K562 (cell line): Measurements from ENCODE around the gene AIG1. TPM values are rescaled to one million over a fixed set of nuclear protein-coding genes. Genes with fewer than 3 reads are reported as not detected.

ENCODE experiments used
- ATAC-seq: fragments of 200-7000 bp; cut with Tn5 transposase; 3 replicates; pipeline ENCODE4 v1.9.1; 2020; ENCODE audit warnings: moderate library complexity
- BruUV-seq: library from RNA; stranded (reverse); fragments of 400-500 nt; replicated peaks from 2 replicates; lab custom pipeline; 2021; lab: Mats Ljungman, UMichigan
- CTCF ChIA-PET: fragments of 300-600 bp; formaldehyde crosslinking; extraction: SDS; loops from one replicate; lab custom pipeline; 2021; ENCODE audit warnings: low intra/inter-chr PET ratio; lab: Yijun Ruan, JAX
- POLR2A ChIA-PET: fragments of 300-600, 350-650 bp; sonication (Branson Sonifier 250); formaldehyde crosslinking; extraction: SDS; loops from one replicate; lab custom pipeline; 2021; ENCODE audit warnings: antibody characterized with exemption, inconsistent platforms; lab: Yijun Ruan, JAX
- DNase-seq, 4 experiments: peaks; one replicate each; pipeline versions ENCODE4 v3.0.0 to v3.0.0-alpha.2; 2011 to 2018; ENCODE audit warnings: low spot score in 3 of 4, mixed read lengths in 3 of 4; ENCODE audit errors: extremely low read depth in 1 of 4
- FAIRE-seq: peaks from 2 replicates; lab custom pipeline; 2011; peaks lifted over from hg19 to GRCh38; lab: Jason Lieb, UNC
- H2AFZ ChIP-seq: 2 replicates; pipeline ENCODE4 v1.6.0; 2011; ENCODE audit warnings: low read depth, low read length, control low read depth, inconsistent platforms
- H3K27ac ChIP-seq: fragments of 200-600 bp; 3 replicates; pipeline ENCODE4 v1.8.0; 2011; ENCODE audit warnings: low read depth, mild to moderate bottlenecking, control low read depth, inconsistent platforms, low read length, moderate library complexity, mixed read lengths; ENCODE audit errors: extremely low read depth
- H3K27me3 ChIP-seq, 2 experiments: fragments of 300-600 bp in 1 of 2; 2 replicates in 1 of 2; 3 replicates in 1 of 2; pipeline versions ENCODE4 v1.6.0 to v1.8.0; 2011; ENCODE audit warnings: inconsistent platforms in 2 of 2, low read length in 2 of 2, mild to moderate bottlenecking in 1 of 2, mixed read lengths in 1 of 2, moderate library complexity in 1 of 2; ENCODE audit not compliant: control insufficient read depth in 2 of 2, insufficient read depth in 2 of 2
- H3K36me3 ChIP-seq: fragments of 300-600 bp; 3 replicates; pipeline ENCODE4 v1.8.0; 2011; ENCODE audit warnings: mild to moderate bottlenecking, low read length, inconsistent platforms; ENCODE audit not compliant: control insufficient read depth, insufficient read depth
- H3K4me1 ChIP-seq, 2 experiments: fragments of 200-600 bp in 1 of 2; replicated peaks in 1 of 2; 2 replicates in 1 of 2; 3 replicates in 1 of 2; pipeline versions ENCODE4 v1.5.1 to v1.8.0; 2011; ENCODE audit warnings: inconsistent platforms in 2 of 2, low read length in 2 of 2, mild to moderate bottlenecking in 1 of 2, mixed read lengths in 1 of 2, moderate library complexity in 1 of 2; ENCODE audit not compliant: control insufficient read depth in 2 of 2, insufficient read depth in 2 of 2
- H3K4me2 ChIP-seq: 2 replicates; pipeline ENCODE4 v1.6.1; 2011; ENCODE audit warnings: low read length, control low read depth, inconsistent platforms, mixed read lengths; ENCODE audit not compliant: insufficient read depth
- H3K4me3 ChIP-seq: fragments of 200-600 bp; sonication (generic), shearing (Covaris generic); 2 replicates; pipeline ENCODE4 v1.5.1; 2016; ENCODE audit warnings: control low read depth, inconsistent platforms
- H3K79me2 ChIP-seq: fragments of 200-600 bp; 3 replicates; pipeline ENCODE4 v1.8.0; 2011; ENCODE audit warnings: low read length, inconsistent platforms; ENCODE audit not compliant: control insufficient read depth, insufficient read depth
- H3K9ac ChIP-seq, 2 experiments: 2 replicates each; pipeline versions ENCODE4 v1.6.0 to v1.6.1; 2011; ENCODE audit warnings: low read depth in 2 of 2, low read length in 2 of 2, control low read depth in 1 of 2, inconsistent platforms in 1 of 2, mild to moderate bottlenecking in 1 of 2, mixed read lengths in 1 of 2; ENCODE audit not compliant: insufficient read depth in 1 of 2
- H3K9me1 ChIP-seq: one replicate; pipeline ENCODE4 v1.6.0; 2011; ENCODE audit warnings: inconsistent platforms, mild to moderate bottlenecking, low read length, moderate library complexity; ENCODE audit not compliant: control insufficient read depth, insufficient read depth
- H3K9me3 ChIP-seq: replicated peaks from 2 replicates; pipeline ENCODE4 v1.5.1; 2011; ENCODE audit warnings: low read depth, low read length, inconsistent platforms; ENCODE audit not compliant: control insufficient read depth, insufficient read depth
- H4K20me1 ChIP-seq: replicated peaks from 2 replicates; pipeline ENCODE4 v1.6.1; 2011; ENCODE audit warnings: low read length, inconsistent platforms, mixed read lengths; ENCODE audit not compliant: control insufficient read depth, insufficient read depth
- GABPA ChIP-seq: fragments of 200-800 bp; sonication (Bioruptor generic); conservative IDR thresholded peaks from 2 replicates; pipeline ENCODE4 v1.6.1; 2016; ENCODE audit warnings: low read depth, missing genetic modification characterization, missing compliant biosample characterization
- NCOA4 ChIP-seq: fragments of 450-650 bp; IDR thresholded peaks from 2 replicates; pipeline ENCODE4 v1.6.1; 2018; ENCODE audit warnings: mild to moderate bottlenecking; ENCODE audit not compliant: partially characterized antibody
- NR1H2 ChIP-seq: sonication (generic); formaldehyde crosslinking; IDR thresholded peaks from 2 replicates; pipeline ENCODE4 v1.4.0; 2020; ENCODE audit warnings: mild to moderate bottlenecking, missing genetic modification reagents
- RFX1 ChIP-seq: fragments of 450-650 bp; IDR thresholded peaks from 2 replicates; pipeline ENCODE4 v1.6.1; 2016; ENCODE audit warnings: mild to moderate bottlenecking, moderate library complexity
- SAFB ChIP-seq: fragments of 200-400 bp; formaldehyde crosslinking; IDR thresholded peaks from 2 replicates; pipeline ENCODE4 v1.6.1; 2017; ENCODE audit warnings: low read depth, low read length, borderline replicate concordance
- SMARCB1 ChIP-seq: IDR thresholded peaks from 2 replicates; pipeline ENCODE4 v1.6.1; 2011; ENCODE audit warnings: improper control_type of control experiment, low read depth; ENCODE audit not compliant: insufficient read length
- ZKSCAN3 ChIP-seq: fragments of 250-450 bp; sonication (Bioruptor Pico); IDR thresholded peaks from 2 replicates; pipeline ENCODE4 v1.4.0; 2020
- ZNF449 ChIP-seq: fragments of 250-450 bp; sonication (Bioruptor Pico); IDR thresholded peaks from 2 replicates; pipeline ENCODE4 v1.8.0; 2022; ENCODE audit warnings: moderate library complexity, mild to moderate bottlenecking, inconsistent platforms
- ZNF592 ChIP-seq: fragments of 450-650 bp; IDR thresholded peaks from 2 replicates; pipeline ENCODE4 v1.6.1; 2017; ENCODE audit warnings: antibody characterized with exemption, mild to moderate bottlenecking
- ZNF778 ChIP-seq: fragments of 450-650 bp; formaldehyde crosslinking; IDR thresholded peaks from 2 replicates; pipeline ENCODE4 v1.4.0; 2020; ENCODE audit warnings: mild to moderate bottlenecking, moderate library complexity
- WGBS: fragments of 100-300 bp; shearing (Covaris generic); methylation state at CpG from one replicate; pipeline ENCODE4 v1.1.6; 2016; ENCODE audit warnings: low coverage, mixed read lengths; ENCODE audit not compliant: insufficient coverage; ENCODE audit errors: missing lambda C conversion rate; 5-methylcytosine and 5-hydroxymethylcytosine counted together
- in situ Hi-C: fragments of 300-500 bp; cut with MboI; formaldehyde crosslinking; loops from 4 replicates; pipeline ENCODE4 v1.15.0; 2018; ENCODE audit warnings: inconsistent platforms, mixed read lengths
- intact Hi-C: fragments of 100-400 bp; cut with micrococcal nuclease; formaldehyde crosslinking; loops from 2 replicates; pipeline ENCODE4 v1.14.2; 2022
- polyA plus RNA-seq, 8 experiments: library from polyadenylated mRNA; depleted of rRNA in 4 of 8; stranded (reverse) in 5 of 8; unstranded in 3 of 8; fragments of >200 nt; fragmentation: Nextera tagmentation in 2 of 8; fragmentation: Illumina TruSeq in 1 of 8; extraction: Ambion mirVana in 2 of 8; extraction: Trizol in 1 of 8; gene quantifications; 2 replicates each; pipeline versions ENCODE4 v1.2.1 to v1.2.3, GENCODE V29; 2011 to 2014; ENCODE audit warnings: inconsistent platforms in 1 of 8, missing spikeins in 1 of 8
- total RNA-seq, 7 experiments: library from RNA; depleted of rRNA in 6 of 7; stranded (reverse); fragments of >200 nt in 6 of 7; fragmentation: Illumina TruSeq in 2 of 7; extraction: Trizol in 2 of 7; gene quantifications; 2 replicates each; pipeline versions ENCODE4 v1.2.1 to v1.2.3, GENCODE V29; 2011 to 2021; ENCODE audit warnings: low replicate concordance in 1 of 7

The AIG1 gene
- total and polyA plus RNA-seq, 9 of the 15 experiments (the other 6 are each of a cell fraction or from before 2014, with no cell fraction given) = 74.8 to 333 (median 127) TPM

DNA sequence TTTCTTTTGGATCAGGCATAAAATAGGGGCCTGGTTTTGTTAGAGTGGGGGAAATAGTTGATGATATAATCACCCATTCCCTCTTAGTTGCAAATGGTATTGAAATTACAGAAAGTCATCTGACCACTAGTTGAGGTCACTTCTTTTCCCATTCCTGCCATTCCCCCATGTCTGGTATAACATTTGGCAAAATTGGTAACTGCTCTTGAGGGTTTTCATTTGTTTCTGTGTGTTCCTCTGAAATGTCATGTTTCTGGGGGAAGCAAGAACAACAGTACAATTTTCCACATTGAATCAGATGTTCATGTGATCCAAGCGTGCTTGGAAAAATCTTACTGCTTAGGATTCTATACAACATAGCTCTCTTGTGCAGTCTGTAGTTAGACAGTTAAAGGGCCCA lies 7.3 kb downstream of the AIG1 start:
- WGBS = 62% methylated on average over 1 of the region's 1 CpG
- POLR2A ChIA-PET = no interaction called here
- no peak overlapping the region for H3K4me3 ChIP-seq
- H4K20me1 ChIP-seq = no peaks in the 10 kb centered on the region
- TF ChIP-seq RFX1 = no peak
- no peak for TF ChIP-seq ZNF449 (CRISPR knock-in tag)
- TF ChIP-seq GABPA (tag) = no peak
- no peak for TF ChIP-seq ZNF778
- FAIRE-seq (no peak), ATAC-seq (0 out of 3 replicates have a peak, but pooled peaks have one; percentile 16), DNase-seq (no peak)
- peaks cover 0 to 23% of the 10 kb centered on the region in 2 experiments; a peak in 2 of 5 replicates for H3K4me1 ChIP-seq
- in situ Hi-C loops = no loop called here
- no peak overlapping the region for H3K9ac ChIP-seq
- H3K27me3 ChIP-seq = no peaks in the 10 kb centered on the region
- H3K36me3 ChIP-seq = peaks cover 9% of the 10 kb centered on the region; the same call in 2 of the 3 replicates
- intact Hi-C loops = no loop called here
- H3K4me2 ChIP-seq = no peak overlapping the region
- CTCF ChIA-PET = no interaction called here
- BruUV-seq = no TSS peak
- H3K79me2 ChIP-seq = peaks cover 55% of the 10 kb centered on the region
- H3K9me1 ChIP-seq = no peaks in the 10 kb centered on the region
- peak overlapping the region; percentile 3; the same call in 1 of the 3 replicates for H3K27ac ChIP-seq
- H3K9me3 ChIP-seq = peaks cover 8% of the 10 kb centered on the region
- peak overlapping the region; percentile 1; the same call in 1 of the 2 replicates for H2AFZ ChIP-seq

DNA sequence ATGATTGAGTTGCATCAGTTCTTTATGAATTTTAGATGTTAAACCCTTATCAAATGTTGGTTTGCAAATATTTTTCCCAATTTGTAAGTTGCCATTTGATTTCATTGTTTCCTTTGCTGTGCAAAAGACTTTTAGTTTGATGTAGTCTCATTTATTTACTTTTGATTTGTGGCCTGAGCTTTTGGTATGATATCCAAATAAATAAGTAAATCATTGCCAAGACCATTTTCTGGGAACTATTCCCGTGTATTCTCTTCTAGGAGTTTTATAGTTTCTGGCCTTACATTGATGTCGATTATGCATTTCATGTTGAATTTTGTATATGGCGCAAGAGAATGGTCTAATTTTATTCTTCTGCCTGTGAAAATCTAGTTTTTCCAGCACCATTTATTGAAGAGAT lies 13.4 kb downstream of the AIG1 start:
- Histone ChIP-seq H3K27me3 (no peaks in the 10 kb centered on the region), H3K9me1 (no peaks in the 10 kb centered on the region), H3K27ac (no peak overlapping the region), H4K20me1 (no peaks in the 10 kb centered on the region), H3K9me3 (no peaks in the 10 kb centered on the region), H3K4me3 (no peak overlapping the region), H3K9ac (no peak overlapping the region), H3K79me2 (peaks cover 49% of the 10 kb centered on the region; the same call in 2 of the 3 replicates), H2AFZ (no peak overlapping the region), H3K36me3 (peaks cover 3% of the 10 kb centered on the region; the same call in 1 of the 3 replicates), H3K4me1 (no peaks in the 10 kb centered on the region), H3K4me2 (no peak overlapping the region)
- ChIA-PET CTCF (no interaction called here), POLR2A (no interaction called here)
- FAIRE-seq (no peak), ATAC-seq (no peak), DNase-seq (no peak)
- in situ Hi-C loops = no loop called here
- WGBS = 53% methylated on average over 3 of the region's 3 CpGs
- intact Hi-C loops = no loop called here
- no TSS peak for BruUV-seq
- TF ChIP-seq ZNF592 = no peak
- no peak for TF ChIP-seq SMARCB1
- no peak for TF ChIP-seq SAFB
- TF ChIP-seq NCOA4 = no peak
- TF ChIP-seq ZKSCAN3 (CRISPR knock-in tag) = no peak
- no peak for TF ChIP-seq NR1H2 (CRISPR knock-in tag)
